CD4-positive, alpha-beta memory T cell (primary cell): ENCODE data around the gene CHST11. TPM values are rescaled to one million over a fixed set of nuclear protein-coding genes. Genes with fewer than 3 reads are reported as not detected.
A peak's percentile ranks its signal among the peaks of the same experiment; 100 is the strongest.

Source experiments
- CTCF ChIA-PET: fragments of 350-600 bp; sonication (Branson Sonifier 250); formaldehyde crosslinking; loops from one replicate; lab custom pipeline; 2021; ENCODE audit warnings: inconsistent platforms; ENCODE audit not compliant: partially characterized antibody; lab: Charles Lee
- POLR2A ChIA-PET: fragments of 350-600 bp; sonication (Branson Sonifier 250); formaldehyde crosslinking; loops from one replicate; lab custom pipeline; 2021; ENCODE audit not compliant: partially characterized antibody; lab: Charles Lee
- DNase-seq, 5 donors: peaks; one replicate each; pipeline versions ENCODE4 v3.0.0 to v3.0.0-alpha.2; 2020 to 2022; ENCODE audit warnings: mixed read lengths in 1 of 5
- H3K27ac ChIP-seq: one replicate; pipeline ENCODE4 v1.7.0; 2013; ENCODE audit warnings: low read depth, low read length
- H3K27me3 ChIP-seq: 2 replicates; pipeline ENCODE4 v1.7.0; 2013; ENCODE audit warnings: mild to moderate bottlenecking, low read length, moderate library complexity; ENCODE audit not compliant: insufficient read depth
- H3K36me3 ChIP-seq: 2 replicates; pipeline ENCODE4 v1.7.0; 2013; ENCODE audit warnings: mild to moderate bottlenecking, low read length, moderate library complexity; ENCODE audit not compliant: insufficient read depth
- H3K4me1 ChIP-seq: 2 replicates; pipeline ENCODE4 v1.7.0; 2013; ENCODE audit warnings: mild to moderate bottlenecking, low read length, moderate library complexity; ENCODE audit not compliant: insufficient read depth
- H3K4me3 ChIP-seq, 2 donors: one replicate each; pipeline ENCODE4 v1.7.0; 2013; ENCODE audit warnings: low read length in 2 of 2, mild to moderate bottlenecking in 1 of 2
- H3K9me3 ChIP-seq, 2 donors: one replicate each; pipeline ENCODE4 v1.7.0; 2013; ENCODE audit warnings: low read length in 2 of 2, control low read depth in 1 of 2; ENCODE audit not compliant: control insufficient read depth in 1 of 2
- H3K27ac Mint-ChIP-seq, 7 donors: one replicate each; pipeline ENCODE4 v1.8.0; 2020 to 2021; ENCODE audit warnings: mixed read lengths in 7 of 7, mild to moderate bottlenecking in 6 of 7, inconsistent platforms in 3 of 7, moderate library complexity in 3 of 7
- H3K27me3 Mint-ChIP-seq, 2 donors: one replicate each; pipeline ENCODE4 v1.8.0; 2020 to 2021; ENCODE audit warnings: mixed read lengths in 2 of 2
- H3K36me3 Mint-ChIP-seq, 2 donors: one replicate each; pipeline ENCODE4 v1.8.0; 2020 to 2021; ENCODE audit warnings: mixed read lengths in 2 of 2, inconsistent platforms in 1 of 2, mild to moderate bottlenecking in 1 of 2
- H3K4me1 Mint-ChIP-seq, 4 donors: one replicate each; pipeline ENCODE4 v1.8.0; 2020 to 2021; ENCODE audit warnings: mixed read lengths in 4 of 4, mild to moderate bottlenecking in 1 of 4
- H3K4me3 Mint-ChIP-seq, 8 donors: one replicate each; pipeline ENCODE4 v1.8.0; 2020 to 2021; ENCODE audit warnings: mixed read lengths in 8 of 8, mild to moderate bottlenecking in 7 of 8, moderate library complexity in 6 of 8, inconsistent platforms in 3 of 8
- H3K9me3 Mint-ChIP-seq, 8 donors: one replicate each; pipeline ENCODE4 v1.8.0; 2020 to 2021; ENCODE audit warnings: mixed read lengths in 8 of 8, mild to moderate bottlenecking in 5 of 8, inconsistent platforms in 3 of 8, moderate library complexity in 1 of 8
- intact Hi-C: fragments of 100-400 bp; cut with micrococcal nuclease; formaldehyde crosslinking; loops from one replicate; pipeline ENCODE4 v1.15.1; 2023
- polyA plus RNA-seq, 2 donors: library from polyadenylated mRNA; unstranded; fragments of 300-500 nt; fragmentation: Illumina TruSeq; gene quantifications; one replicate each; pipeline ENCODE4 v1.2.3, GENCODE V29; 2021
- total RNA-seq, 2 experiments: library from RNA; stranded (reverse); gene quantifications; one replicate each; pipeline ENCODE4 v1.2.3, GENCODE V29; 2021

CHST11 gene
- total and polyA plus RNA-seq, 4 experiments from 2014 or later, result 55.1 to 64.6 (median 59.8) TPM

GRCh38 chr12:104719700-104720338 is 263.1 kb downstream of the CHST11 start:
- H3K27ac ChIP-seq, result peak overlapping the region; percentile 78
- peak in 1 of 5 donors; percentile 15 for DNase-seq
- POLR2A ChIA-PET, result interaction anchor here (0.5 to 2.7 kb wide), 20 partner anchors 9 to 494 kb away, joined by 3 to 22 read pairs (median 4); partner anchors contain the start of genes CHST11 and WASHC4
- CTCF ChIA-PET, result interaction anchor here (0.5 to 3.5 kb wide), 10 partner anchors 8 to 520 kb away, joined by 3 to 18 read pairs (median 4); partner anchors contain the start of gene CHST11
- Mint-ChIP-seq H3K4me3 (peak overlapping the region; percentile 65 to 90 (median 83)), H3K4me1 (peaks cover 41 to 74% (median 54%) of the 10 kb centered on the region in 4 donors), H3K36me3 (peaks cover 0 to 5% of the 10 kb centered on the region in 2 donors), H3K27me3 (no peaks in the 10 kb centered on the region), H3K27ac (peak overlapping the region; percentile 92 to 99 (median 96)), H3K9me3 (peaks cover 0 to 4% (median 0%) of the 10 kb centered on the region in 8 donors)
- H3K4me1 ChIP-seq, result peaks cover 37% of the 10 kb centered on the region
- H3K4me3 ChIP-seq, result peak overlapping the region in 1 of 2 donors; percentile 54
- H3K27me3 ChIP-seq, result no peaks in the 10 kb centered on the region
- intact Hi-C loops, result loop anchor here (2.0 kb wide), 3 partner anchors 37 to 263 kb away; partner anchors contain the start of gene CHST11
- H3K9me3 ChIP-seq, result no peaks in the 10 kb centered on the region
- H3K36me3 ChIP-seq, result no peaks in the 10 kb centered on the region

GRCh38 chr12:104720339-104721038 is 263.7 kb downstream of the CHST11 start:
- H3K9me3 ChIP-seq, result no peaks in the 10 kb centered on the region
- H3K27me3 ChIP-seq, result no peaks in the 10 kb centered on the region
- peaks cover 0 to 4% (median 0%) of the 10 kb centered on the region in 8 donors for H3K9me3 Mint-ChIP-seq
- peak overlapping the region; percentile 31 to 54 for H3K4me3 ChIP-seq
- H3K36me3 ChIP-seq, result no peaks in the 10 kb centered on the region
- peaks cover 0 to 5% of the 10 kb centered on the region in 2 donors for H3K36me3 Mint-ChIP-seq
- no peaks in the 10 kb centered on the region for H3K27me3 Mint-ChIP-seq
- H3K4me1 Mint-ChIP-seq, result peaks cover 42 to 74% (median 55%) of the 10 kb centered on the region in 4 donors
- POLR2A ChIA-PET, result interaction anchor here (0.6 to 2.7 kb wide), 22 partner anchors 8 to 387 kb away, joined by 3 to 22 read pairs (median 4); partner anchors contain the start of genes CHST11 and WASHC4
- CTCF ChIA-PET, result interaction anchor here (0.5 to 3.5 kb wide), 13 partner anchors 9 to 520 kb away, joined by 3 to 18 read pairs (median 3); partner anchors contain the start of genes CHST11 and SLC41A2
- peak overlapping the region; percentile 65 to 90 (median 83) for H3K4me3 Mint-ChIP-seq
- intact Hi-C loops, result loop anchor here (2.0 kb wide), 3 partner anchors 38 to 264 kb away; partner anchors contain the start of gene CHST11
- H3K4me1 ChIP-seq, result peaks cover 37% of the 10 kb centered on the region
- peak overlapping the region; percentile 92 to 99 (median 96) for H3K27ac Mint-ChIP-seq
- peak; percentile 87 to 92 (median 88) for DNase-seq
- H3K27ac ChIP-seq, result peak overlapping the region; percentile 78

- Histone ChIP-seq H3K4me3 (peak overlapping the region; percentile 31 to 54), H3K27ac (peak overlapping the region; percentile 78), H3K27me3 (no peaks in the 10 kb centered on the region), H3K9me3 (no peaks in the 10 kb centered on the region), H3K36me3 (no peaks in the 10 kb centered on the region), H3K4me1 (peaks cover 37% of the 10 kb centered on the region)
- no peak for DNase-seq
- Mint-ChIP-seq H3K27ac (peak overlapping the region; percentile 92 to 99 (median 96)), H3K4me1 (peaks cover 40 to 75% (median 56%) of the 10 kb centered on the region in 4 donors), H3K9me3 (peaks cover 0 to 4% (median 0%) of the 10 kb centered on the region in 8 donors), H3K27me3 (no peaks in the 10 kb centered on the region), H3K4me3 (peak overlapping the region; percentile 65 to 90 (median 83)), H3K36me3 (peaks cover 0 to 6% of the 10 kb centered on the region in 2 donors)
- ChIA-PET CTCF (interaction anchor here (0.8 to 3.5 kb wide), 6 partner anchors 34 to 339 kb away, joined by 3 to 18 read pairs (median 3); partner anchors contain the start of genes CHST11 and SLC41A2), POLR2A (interaction anchor here (0.6 to 2.7 kb wide), 16 partner anchors 7 to 387 kb away, joined by 3 to 22 read pairs (median 6); partner anchors contain the start of genes CHST11 and WASHC4)
- intact Hi-C loops, result loop anchor here (2.0 kb wide), 3 partner anchors 38 to 264 kb away; partner anchors contain the start of gene CHST11
Measured at GRCh38 chr12:104721039-104721405, 264.3 kb downstream of the CHST11 start.

- H3K27me3 ChIP-seq, result no peaks in the 10 kb centered on the region
- intact Hi-C loops, result loop anchor here (2.0 kb wide), 3 partner anchors 39 to 265 kb away; partner anchors contain the start of gene CHST11
- Mint-ChIP-seq H3K4me1 (peaks cover 40 to 76% (median 58%) of the 10 kb centered on the region in 4 donors), H3K27ac (peak overlapping the region; percentile 92 to 99 (median 96)), H3K36me3 (peaks cover 0 to 6% of the 10 kb centered on the region in 2 donors), H3K27me3 (no peaks in the 10 kb centered on the region), H3K4me3 (peak overlapping the region in 6 of 8 donors; percentile 17 to 85 (median 29)), H3K9me3 (peaks cover 0 to 4% (median 0%) of the 10 kb centered on the region in 8 donors)
- POLR2A ChIA-PET, result interaction anchor here (1.6 to 2.4 kb wide), 4 partner anchors 10 to 25 kb away, joined by 6 to 13 read pairs (median 8); no protein-coding TSS in a partner anchor
- no peak for DNase-seq
- H3K27ac ChIP-seq, result no peak overlapping the region
- H3K4me3 ChIP-seq, result no peak overlapping the region
- peaks cover 37% of the 10 kb centered on the region for H3K4me1 ChIP-seq
- H3K9me3 ChIP-seq, result no peaks in the 10 kb centered on the region
- no peaks in the 10 kb centered on the region for H3K36me3 ChIP-seq
- CTCF ChIA-PET, result interaction anchor here (3.5 kb wide), 1 partner anchor 340 kb away, joined by 18 read pairs; no protein-coding TSS in a partner anchor
Measured at GRCh38 chr12:104721936-104722335, 265.2 kb downstream of the CHST11 start.

- no peak overlapping the region for H3K27ac ChIP-seq
- H3K36me3 ChIP-seq, result no peaks in the 10 kb centered on the region
- H3K4me3 ChIP-seq, result no peak overlapping the region
- H3K27me3 ChIP-seq, result no peaks in the 10 kb centered on the region
- H3K9me3 ChIP-seq, result no peaks in the 10 kb centered on the region
- ChIA-PET CTCF (no interaction called here), POLR2A (no interaction called here)
- H3K4me1 ChIP-seq, result peaks cover 42% of the 10 kb centered on the region
- intact Hi-C loops, result no loop called here
- Mint-ChIP-seq H3K27me3 (no peaks in the 10 kb centered on the region), H3K9me3 (peaks cover 0 to 4% (median 0%) of the 10 kb centered on the region in 8 donors), H3K4me3 (peak overlapping the region in 2 of 8 donors; percentile 54 to 55), H3K27ac (peak overlapping the region; percentile 43 to 98 (median 96)), H3K36me3 (peaks cover 0 to 12% of the 10 kb centered on the region in 2 donors), H3K4me1 (peaks cover 40 to 82% (median 60%) of the 10 kb centered on the region in 4 donors)
- DNase-seq, result no peak
Measured at GRCh38 chr12:104722601-104723534, 266.1 kb downstream of the CHST11 start.

- Mint-ChIP-seq H3K4me1 (peaks cover 40 to 81% (median 57%) of the 10 kb centered on the region in 4 donors), H3K27me3 (no peaks in the 10 kb centered on the region), H3K36me3 (peaks cover 0 to 16% of the 10 kb centered on the region in 2 donors), H3K27ac (peak overlapping the region in 6 of 7 donors; percentile 9 to 90 (median 65)), H3K9me3 (peaks cover 0 to 4% (median 0%) of the 10 kb centered on the region in 8 donors), H3K4me3 (no peak overlapping the region)
- ChIA-PET CTCF (no interaction called here), POLR2A (no interaction called here)
- Histone ChIP-seq H3K27me3 (no peaks in the 10 kb centered on the region), H3K9me3 (no peaks in the 10 kb centered on the region), H3K4me1 (peaks cover 42% of the 10 kb centered on the region), H3K4me3 (no peak overlapping the region), H3K36me3 (no peaks in the 10 kb centered on the region), H3K27ac (no peak overlapping the region)
- intact Hi-C loops, result no loop called here
- DNase-seq, result no peak
Measured at GRCh38 chr12:104723895-104724294, 267.1 kb downstream of the CHST11 start.
